ENCODE data around the gene ARHGEF7. TPM values are rescaled to one million over a fixed set of nuclear protein-coding genes. Genes with fewer than 3 reads are reported as not detected.

The ARHGEF7 gene
- total RNA-seq, 2 donors from 2014 or later, result 117 to 152 TPM

DNA sequence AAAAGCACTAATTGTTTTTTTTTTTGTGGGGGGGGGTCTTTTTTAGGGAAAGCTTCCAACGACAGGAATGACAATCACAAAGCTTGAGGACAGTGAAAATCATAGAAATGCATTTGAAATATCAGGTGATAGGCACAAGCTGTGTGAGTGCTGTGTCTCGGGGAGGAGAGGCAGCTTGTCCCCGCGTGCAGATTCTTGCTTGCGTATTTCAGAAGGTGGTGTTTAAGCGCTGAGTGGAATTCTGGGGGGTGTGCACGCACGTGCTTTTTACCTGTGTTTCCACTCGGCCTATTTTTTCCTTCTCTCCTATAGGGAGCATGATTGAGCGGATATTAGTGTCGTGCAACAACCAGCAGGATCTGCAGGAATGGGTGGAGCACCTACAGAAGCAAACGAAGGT, 165.1 kb downstream of the ARHGEF7 start:
- Histone ChIP-seq H3K27me3 (replicated peaks; ENCODE audit: insufficient read depth) (no peaks in the 10 kb centered on the region), H3K9me3 (no peaks in the 10 kb centered on the region), H3K27ac (peak overlapping the region; percentile 88 to 91), H3K36me3 (peaks cover 26% of the 10 kb centered on the region), H3K4me3 (no peak overlapping the region), H3K4me1 (ENCODE audit: control insufficient read depth in 1 of 2, low read depth in 2 of 2) (peaks cover 23 to 53% of the 10 kb centered on the region in 2 donors)
- DNase-seq (ENCODE audit: low spot score) (no peak), ATAC-seq (ENCODE audit: insufficient number of reproducible peaks, low FRiP score, low read depth) (no peak)
- TF ChIP-seq CTCF (IDR thresholded peaks at IDR 0.05), result no peak

DNA sequence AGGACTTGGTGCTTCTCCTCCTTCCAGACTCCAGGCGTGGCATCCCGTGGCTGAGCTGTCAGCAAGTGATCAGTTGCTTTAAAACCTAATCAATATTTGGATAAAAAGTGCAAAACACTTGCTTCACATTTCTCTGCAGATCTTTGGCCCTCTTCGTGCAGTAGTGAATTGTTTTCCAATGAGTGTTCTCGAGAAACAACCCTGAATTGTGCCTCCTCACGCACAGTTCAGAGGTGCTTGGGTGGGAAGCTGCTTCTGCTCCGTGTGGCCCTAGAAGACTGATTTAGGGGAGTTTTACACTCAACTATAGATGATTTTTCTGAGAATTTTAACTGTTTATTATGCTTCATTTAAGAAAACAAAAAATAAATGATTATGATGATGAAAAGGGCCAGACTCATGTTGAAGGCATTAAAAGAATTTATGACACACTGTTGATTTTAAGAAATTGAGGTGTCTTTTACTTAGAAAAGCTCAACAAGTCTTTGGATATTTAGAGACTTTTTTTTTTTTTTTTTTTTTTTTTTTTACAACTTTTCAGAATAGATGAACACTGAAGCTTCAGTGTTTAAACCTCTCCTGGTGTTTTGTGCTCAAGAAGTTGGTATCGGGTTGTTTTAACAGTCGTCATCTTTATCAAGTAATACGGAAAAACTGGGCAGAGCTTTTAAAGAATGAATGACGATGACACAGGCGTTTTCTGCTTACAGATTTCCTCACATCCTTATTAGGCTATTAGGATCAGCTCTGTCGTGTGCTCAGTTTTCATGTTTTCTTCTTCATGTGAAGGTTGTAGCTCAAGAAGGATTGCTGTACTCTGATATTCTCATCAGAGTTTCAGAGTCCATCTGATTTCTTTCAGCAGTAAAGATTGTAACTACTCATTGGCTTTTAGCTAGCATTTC, 165.8 kb downstream of the ARHGEF7 start:
- TF ChIP-seq CTCF (IDR thresholded peaks at IDR 0.05), result no peak
- peak; percentile 61 for ATAC-seq (ENCODE audit: insufficient number of reproducible peaks, low FRiP score, low read depth)
- DNase-seq (ENCODE audit: low spot score), result no peak
- H3K36me3 ChIP-seq, result peaks cover 25% of the 10 kb centered on the region
- H3K9me3 ChIP-seq, result no peaks in the 10 kb centered on the region
- peaks cover 23 to 58% of the 10 kb centered on the region in 2 donors for H3K4me1 ChIP-seq (ENCODE audit: control insufficient read depth in 1 of 2, low read depth in 2 of 2)
- H3K4me3 ChIP-seq, result peak overlapping the region; percentile 43
- no peaks in the 10 kb centered on the region for H3K27me3 ChIP-seq (replicated peaks; ENCODE audit: insufficient read depth)
- peak overlapping the region; percentile 88 to 91 for H3K27ac ChIP-seq

GRCh38 chr13:111281751-111282311, 166.7 kb downstream of the ARHGEF7 start:
- no peaks in the 10 kb centered on the region for H3K27me3 ChIP-seq (replicated peaks; ENCODE audit: insufficient read depth)
- H3K27ac ChIP-seq, result peak overlapping the region; percentile 88 to 91
- no peaks in the 10 kb centered on the region for H3K9me3 ChIP-seq
- ATAC-seq (ENCODE audit: insufficient number of reproducible peaks, low FRiP score, low read depth) (peak; percentile 75), DNase-seq (ENCODE audit: low spot score) (no peak)
- TF ChIP-seq CTCF (IDR thresholded peaks at IDR 0.05), result no peak
- peaks cover 23 to 58% of the 10 kb centered on the region in 2 donors for H3K4me1 ChIP-seq (ENCODE audit: control insufficient read depth in 1 of 2, low read depth in 2 of 2)
- H3K4me3 ChIP-seq, result peak overlapping the region; percentile 43
- H3K36me3 ChIP-seq, result peaks cover 25% of the 10 kb centered on the region

- Histone ChIP-seq H3K9me3 (no peaks in the 10 kb centered on the region), H3K27me3 (replicated peaks; ENCODE audit: insufficient read depth) (no peaks in the 10 kb centered on the region), H3K4me1 (ENCODE audit: control insufficient read depth in 1 of 2, low read depth in 2 of 2) (peaks cover 23 to 58% of the 10 kb centered on the region in 2 donors), H3K4me3 (peak overlapping the region; percentile 43), H3K27ac (peak overlapping the region; percentile 88 to 91), H3K36me3 (peaks cover 31% of the 10 kb centered on the region)
- no peak for TF ChIP-seq CTCF (IDR thresholded peaks at IDR 0.05)
- DNase-seq (ENCODE audit: low spot score) (no peak), ATAC-seq (ENCODE audit: insufficient number of reproducible peaks, low FRiP score, low read depth) (no peak)
Measured at GRCh38 chr13:111282425-111282824, 167.3 kb downstream of the ARHGEF7 start.

DNA sequence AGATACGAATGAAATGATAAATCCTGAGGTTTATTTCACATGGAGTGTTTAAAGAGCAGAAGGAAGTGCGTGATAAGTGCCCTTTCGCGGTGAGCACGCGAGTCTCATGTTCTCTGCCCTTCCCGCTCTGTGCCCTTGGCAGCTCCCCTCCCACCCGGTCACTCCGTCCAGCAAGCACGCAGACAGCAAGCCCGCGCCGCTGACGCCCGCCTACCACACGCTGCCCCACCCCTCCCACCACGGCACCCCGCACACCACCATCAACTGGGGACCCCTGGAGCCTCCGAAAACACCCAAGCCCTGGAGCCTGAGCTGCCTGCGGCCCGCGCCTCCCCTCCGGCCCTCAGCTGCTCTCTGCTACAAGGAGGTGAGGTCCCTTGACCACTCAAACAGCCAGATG, 167.9 kb downstream of the ARHGEF7 start:
- no peaks in the 10 kb centered on the region for H3K9me3 ChIP-seq
- TF ChIP-seq CTCF (IDR thresholded peaks at IDR 0.05), result no peak
- H3K4me1 ChIP-seq (ENCODE audit: control insufficient read depth in 1 of 2, low read depth in 2 of 2), result peaks cover 23 to 58% of the 10 kb centered on the region in 2 donors
- no peak for DNase-seq (ENCODE audit: low spot score)
- H3K4me3 ChIP-seq, result no peak overlapping the region
- peak overlapping the region; percentile 88 to 91 for H3K27ac ChIP-seq
- peaks cover 36% of the 10 kb centered on the region for H3K36me3 ChIP-seq
- ATAC-seq (ENCODE audit: insufficient number of reproducible peaks, low FRiP score, low read depth), result no peak
- H3K27me3 ChIP-seq (replicated peaks; ENCODE audit: insufficient read depth), result no peaks in the 10 kb centered on the region

All from thoracic aorta (tissue), 2 donors.